ENCODE data around the gene PDS5A. TPM values are rescaled to one million over a fixed set of nuclear protein-coding genes. Genes with fewer than 3 reads are reported as not detected.

Gene PDS5A
- total and polyA plus RNA-seq, 2 of the 13 experiments (the other 11 are each of a cell fraction or from before 2014, with no cell fraction given): 31.8 to 57.0 TPM

GRCh38 chr4:39900966-39901365 lies 76.7 kb downstream of the PDS5A start:
- CTCF ChIA-PET (ENCODE audit: low intra/inter-chr PET ratio, low total read pairs): no interaction called here
- Histone ChIP-seq H3K4me1 (ENCODE audit: insufficient read depth, low read length) (no peaks in the 10 kb centered on the region), H3K27ac (ENCODE audit: extremely low read length, insufficient read depth, low read length) (no peak overlapping the region), H3K79me2 (ENCODE audit: insufficient read depth, low read length) (no peaks in the 10 kb centered on the region), H3K27me3 (ENCODE audit: control insufficient read depth in 1 of 2, insufficient read depth in 2 of 2, low read length in 2 of 2) (no peaks in the 10 kb centered on the region), H3K4me2 (ENCODE audit: low read depth, low read length) (no peak overlapping the region), H3K4me3 (replicated peaks in 1 of 3; ENCODE audit: insufficient read depth in 1 of 3, low read depth in 2 of 3, low read length in 3 of 3) (no peak overlapping the region), H4K20me1 (ENCODE audit: insufficient read depth, low read length) (no peaks in the 10 kb centered on the region), H3K9me3 (ENCODE audit: low read length) (no peaks in the 10 kb centered on the region), H2AFZ (ENCODE audit: low read length) (no peak overlapping the region), H3K9ac (ENCODE audit: insufficient read depth, low read depth, low read length) (no peak overlapping the region), H3K36me3 (replicated peaks in 1 of 2; ENCODE audit: control insufficient read depth in 1 of 2, insufficient read depth in 2 of 2, low read length in 2 of 2) (peaks cover 21 to 77% of the 10 kb centered on the region in 2 experiments)
- no peak for ATAC-seq
- no TSS peak for BruUV-seq (replicated peaks)
- DNase-seq (ENCODE audit: low spot score): no peak
- FAIRE-seq: no peak
- POLR2A ChIA-PET: no interaction called here
- in situ Hi-C loops (cut with HindIII; ENCODE audit: extremely low pct_ligation_motif_present, low pct_unique_long_range_greater_than_20kb): no loop called here
- WGBS (ENCODE audit: low lambda C conversion rate): 96% methylated on average over 2 of the region's 2 CpGs
- intact Hi-C loops (cut with micrococcal nuclease; ENCODE audit: unreplicated experiment): no loop called here
- TF ChIP-seq ISL2 (CRISPR knock-in tag; IDR thresholded peaks at IDR 0.05) (no peak), PAWR (CRISPR knock-in tag; IDR thresholded peaks at IDR 0.05; ENCODE audit: borderline replicate concordance) (no peak), MATR3 (CRISPR knock-in tag; IDR thresholded peaks at IDR 0.05) (no peak), ZNF567 (CRISPR knock-in tag; IDR thresholded peaks at IDR 0.05; ENCODE audit: borderline replicate concordance) (no peak), GZF1 (CRISPR knock-in tag; IDR thresholded peaks at IDR 0.05) (no peak), CBFB (CRISPR knock-in tag; IDR thresholded peaks at IDR 0.05) (no peak), E2F5 (CRISPR knock-in tag; conservative IDR thresholded peaks at IDR 0.05) (no peak), ZUFSP (CRISPR knock-in tag; IDR thresholded peaks at IDR 0.05; ENCODE audit: borderline replicate concordance) (no peak), ZNF607 (CRISPR knock-in tag; IDR thresholded peaks at IDR 0.05; ENCODE audit: borderline replicate concordance) (no peak), XRCC5 (optimal IDR thresholded peaks at IDR 0.05; ENCODE audit: low read length) (no peak), ZBTB49 (CRISPR knock-in tag; IDR thresholded peaks at IDR 0.05; ENCODE audit: borderline replicate concordance) (no peak), HBP1 (CRISPR knock-in tag; IDR thresholded peaks at IDR 0.05; ENCODE audit: low read depth) (no peak), JUND (CRISPR knock-in tag; IDR thresholded peaks at IDR 0.05) (no peak), ZNF562 (CRISPR knock-in tag; IDR thresholded peaks at IDR 0.05; ENCODE audit: borderline replicate concordance) (no peak)
- TF ChIP-seq, protein P1, sequence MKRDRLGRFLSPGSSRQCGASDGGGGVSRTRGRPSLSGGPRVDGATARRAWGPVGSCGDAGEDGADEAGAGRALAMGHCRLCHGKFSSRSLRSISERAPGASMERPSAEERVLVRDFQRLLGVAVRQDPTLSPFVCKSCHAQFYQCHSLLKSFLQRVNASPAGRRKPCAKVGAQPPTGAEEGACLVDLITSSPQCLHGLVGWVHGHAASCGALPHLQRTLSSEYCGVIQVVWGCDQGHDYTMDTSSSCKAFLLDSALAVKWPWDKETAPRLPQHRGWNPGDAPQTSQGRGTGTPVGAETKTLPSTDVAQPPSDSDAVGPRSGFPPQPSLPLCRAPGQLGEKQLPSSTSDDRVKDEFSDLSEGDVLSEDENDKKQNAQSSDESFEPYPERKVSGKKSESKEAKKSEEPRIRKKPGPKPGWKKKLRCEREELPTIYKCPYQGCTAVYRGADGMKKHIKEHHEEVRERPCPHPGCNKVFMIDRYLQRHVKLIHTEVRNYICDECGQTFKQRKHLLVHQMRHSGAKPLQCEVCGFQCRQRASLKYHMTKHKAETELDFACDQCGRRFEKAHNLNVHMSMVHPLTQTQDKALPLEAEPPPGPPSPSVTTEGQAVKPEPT (CRISPR knock-in tag; IDR thresholded peaks at IDR 0.05; ENCODE audit: low read depth): no peak

All from HepG2 (cell line).